Ishikawa (cell line): ENCODE results near the gene TNRC6B.

Experiments
- CEBPB ChIP-seq: IDR thresholded peaks from 2 replicates; pipeline ENCODE4 v1.6.1; 2012
- CREB1 ChIP-seq: IDR thresholded peaks from 2 replicates; pipeline ENCODE4 v1.6.1; 2012; ENCODE audit warnings: low read depth
- EGR1 ChIP-seq: IDR thresholded peaks from 2 replicates; pipeline ENCODE4 v1.6.1; 2012
- EP300 ChIP-seq: IDR thresholded peaks from 2 replicates; pipeline ENCODE4 v1.6.1; 2012; ENCODE audit warnings: borderline replicate concordance
- FOXM1 ChIP-seq: IDR thresholded peaks from 2 replicates; pipeline ENCODE4 v1.6.1; 2012; ENCODE audit warnings: low read depth, borderline replicate concordance
- MAX ChIP-seq: IDR thresholded peaks from 2 replicates; pipeline ENCODE4 v1.6.1; 2012
- NFIC ChIP-seq: IDR thresholded peaks from 2 replicates; pipeline ENCODE4 v1.6.1; 2012
- RAD21 ChIP-seq: IDR thresholded peaks from 2 replicates; pipeline ENCODE4 v1.6.1; 2012; ENCODE audit warnings: low read depth
- REST ChIP-seq: IDR thresholded peaks from 2 replicates; pipeline ENCODE4 v1.6.1; 2012; ENCODE audit warnings: low read depth, mild to moderate bottlenecking
- TAF1 ChIP-seq: IDR thresholded peaks from 2 replicates; pipeline ENCODE4 v1.6.1; 2012; ENCODE audit warnings: low read depth, mild to moderate bottlenecking
- TCF12 ChIP-seq: IDR thresholded peaks from 2 replicates; pipeline ENCODE4 v1.6.1; 2012; ENCODE audit warnings: low read depth
- TEAD4 ChIP-seq: IDR thresholded peaks from 2 replicates; pipeline ENCODE4 v1.6.1; 2012
- YY1 ChIP-seq: IDR thresholded peaks from 2 replicates; pipeline ENCODE4 v1.6.1; 2012; ENCODE audit warnings: low read depth
- ZBTB7A ChIP-seq: IDR thresholded peaks from 2 replicates; pipeline ENCODE4 v1.6.1; 2012; ENCODE audit warnings: low read depth
- TF ChIP-seq, protein P1 (sequence below): IDR thresholded peaks from 2 replicates; pipeline ENCODE4 v1.6.1; 2012

The TNRC6B gene

GRCh38 chr22:40290516-40290915, 112.8 kb downstream of the TNRC6B start:
- no peak for TF ChIP-seq CEBPB
- TF ChIP-seq MAX, result no peak
- TF ChIP-seq EP300, result no peak
- TF ChIP-seq ZBTB7A, result no peak
- no peak for TF ChIP-seq CREB1
- no peak for TF ChIP-seq YY1
- no peak for TF ChIP-seq TCF12
- TF ChIP-seq TEAD4, result no peak

GRCh38 chr22:40294696-40295095, 117.0 kb downstream of the TNRC6B start:
- TF ChIP-seq TCF12 (no peak), EP300 (no peak), ZBTB7A (no peak), REST (no peak), MAX (no peak), TAF1 (no peak), FOXM1 (no peak), RAD21 (no peak), NFIC (no peak), EGR1 (no peak), YY1 (no peak)
- TF ChIP-seq, protein P1, sequence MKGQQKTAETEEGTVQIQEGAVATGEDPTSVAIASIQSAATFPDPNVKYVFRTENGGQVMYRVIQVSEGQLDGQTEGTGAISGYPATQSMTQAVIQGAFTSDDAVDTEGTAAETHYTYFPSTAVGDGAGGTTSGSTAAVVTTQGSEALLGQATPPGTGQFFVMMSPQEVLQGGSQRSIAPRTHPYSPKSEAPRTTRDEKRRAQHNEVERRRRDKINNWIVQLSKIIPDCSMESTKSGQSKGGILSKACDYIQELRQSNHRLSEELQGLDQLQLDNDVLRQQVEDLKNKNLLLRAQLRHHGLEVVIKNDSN, result no peak

GRCh38 chr22:40300316-40300715, 122.6 kb downstream of the TNRC6B start:
- TF ChIP-seq EGR1 (no peak), REST (no peak), CREB1 (no peak)

DNA sequence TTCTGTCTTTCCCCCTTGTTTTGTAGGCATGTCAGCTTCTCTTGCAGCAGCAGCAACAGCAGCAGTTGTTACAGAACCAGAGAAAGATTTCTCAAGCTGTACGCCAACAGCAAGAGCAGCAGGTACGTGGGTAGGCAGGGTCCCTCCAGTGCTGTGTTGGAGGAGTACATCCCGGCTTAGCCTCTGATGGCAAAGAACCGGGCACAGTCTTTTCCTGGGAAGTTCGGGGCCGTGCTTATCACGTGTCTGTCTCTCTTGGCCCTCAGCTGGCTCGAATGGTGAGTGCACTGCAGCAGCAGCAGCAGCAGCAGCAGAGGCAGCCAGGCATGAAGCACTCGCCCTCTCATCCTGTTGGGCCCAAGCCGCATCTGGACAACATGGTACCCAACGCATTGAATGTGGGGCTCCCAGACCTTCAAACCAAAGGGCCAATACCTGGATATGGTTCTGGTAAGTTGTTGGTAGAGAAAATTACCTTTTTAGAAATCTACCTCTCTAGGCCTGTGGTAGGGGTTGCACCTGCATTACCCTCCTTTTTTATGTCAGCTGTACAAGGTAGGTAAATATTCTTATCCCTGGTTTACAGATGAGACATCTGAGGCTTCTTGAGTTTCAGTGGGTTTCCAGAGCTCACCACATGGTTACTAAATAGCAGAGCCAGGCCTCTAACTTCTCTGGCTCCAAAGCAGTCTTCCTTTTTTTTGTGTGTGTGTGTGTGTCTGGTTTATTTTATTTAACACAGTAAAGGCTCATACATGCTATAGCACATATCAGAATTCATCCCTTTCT, 123.4 kb downstream of the TNRC6B start:
- no peak for TF ChIP-seq RAD21
- no peak for TF ChIP-seq TCF12
- TF ChIP-seq ZBTB7A, result no peak
- no peak for TF ChIP-seq NFIC
- no peak for TF ChIP-seq EP300
- no peak for TF ChIP-seq FOXM1
- no peak for TF ChIP-seq CREB1
- TF ChIP-seq MAX, result no peak
- TF ChIP-seq YY1, result no peak
- TF ChIP-seq CEBPB, result no peak
- no peak for TF ChIP-seq TEAD4
- TF ChIP-seq EGR1, result no peak
- no peak for TF ChIP-seq TAF1
- TF ChIP-seq, protein P1, result no peak
- TF ChIP-seq REST, result no peak
